Measurements from ENCODE around the gene B3GAT1.

B3GAT1 gene

DNA sequence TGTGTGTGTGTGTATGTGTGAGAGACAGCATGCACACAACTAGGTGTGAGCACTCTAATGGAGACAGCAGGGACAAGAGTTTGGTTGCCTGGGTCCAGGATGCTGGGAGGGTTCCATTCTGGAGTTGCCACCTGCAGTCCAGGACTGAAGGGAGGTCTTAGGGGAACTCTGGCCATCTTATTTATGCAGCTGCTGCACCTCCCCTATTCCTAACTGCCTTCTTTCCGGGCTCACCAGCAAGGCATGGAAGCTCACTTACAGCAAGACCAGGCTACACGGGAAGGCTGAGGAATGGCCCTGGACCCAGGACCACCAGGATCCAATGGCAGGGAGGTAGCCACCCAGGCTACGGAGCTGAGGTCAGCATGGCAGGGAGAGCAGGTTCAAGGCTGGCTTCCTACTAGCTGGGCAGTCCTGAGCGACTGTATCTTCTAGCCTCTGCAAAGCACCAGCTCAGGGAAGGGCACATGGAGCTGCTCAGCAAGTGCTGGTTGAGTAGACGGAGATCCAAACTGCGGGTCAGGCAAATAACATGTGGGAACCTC is 42.2 kb upstream of the B3GAT1 start:
- Histone ChIP-seq H3F3A (ENCODE audit: control insufficient read depth, insufficient read depth) (no peaks in the 10 kb centered on the region), H3K4me2 (ENCODE audit: low read length) (no peak overlapping the region), H3K36me3 (ENCODE audit: control insufficient read depth, low read length) (no peaks in the 10 kb centered on the region), H3K4me1 (ENCODE audit: control insufficient read depth, low read length) (no peaks in the 10 kb centered on the region), H3K9me3 (ENCODE audit: control insufficient read depth, insufficient read depth, low read length) (peaks cover 17% of the 10 kb centered on the region), H4K20me1 (ENCODE audit: control insufficient read depth, insufficient read depth, low read depth, low read length) (no peaks in the 10 kb centered on the region), H3K9me2 (replicated peaks; ENCODE audit: control insufficient read depth, low read length) (no peaks in the 10 kb centered on the region), H3K27ac (ENCODE audit: low read depth, low read length) (no peak overlapping the region), H3K4me3 (ENCODE audit: low read length) (no peak overlapping the region), H3K79me2 (ENCODE audit: control insufficient read depth, low read length) (no peaks in the 10 kb centered on the region), H3K27me3 (ENCODE audit: control insufficient read depth, low read length) (no peaks in the 10 kb centered on the region)
- TF ChIP-seq, protein P1, sequence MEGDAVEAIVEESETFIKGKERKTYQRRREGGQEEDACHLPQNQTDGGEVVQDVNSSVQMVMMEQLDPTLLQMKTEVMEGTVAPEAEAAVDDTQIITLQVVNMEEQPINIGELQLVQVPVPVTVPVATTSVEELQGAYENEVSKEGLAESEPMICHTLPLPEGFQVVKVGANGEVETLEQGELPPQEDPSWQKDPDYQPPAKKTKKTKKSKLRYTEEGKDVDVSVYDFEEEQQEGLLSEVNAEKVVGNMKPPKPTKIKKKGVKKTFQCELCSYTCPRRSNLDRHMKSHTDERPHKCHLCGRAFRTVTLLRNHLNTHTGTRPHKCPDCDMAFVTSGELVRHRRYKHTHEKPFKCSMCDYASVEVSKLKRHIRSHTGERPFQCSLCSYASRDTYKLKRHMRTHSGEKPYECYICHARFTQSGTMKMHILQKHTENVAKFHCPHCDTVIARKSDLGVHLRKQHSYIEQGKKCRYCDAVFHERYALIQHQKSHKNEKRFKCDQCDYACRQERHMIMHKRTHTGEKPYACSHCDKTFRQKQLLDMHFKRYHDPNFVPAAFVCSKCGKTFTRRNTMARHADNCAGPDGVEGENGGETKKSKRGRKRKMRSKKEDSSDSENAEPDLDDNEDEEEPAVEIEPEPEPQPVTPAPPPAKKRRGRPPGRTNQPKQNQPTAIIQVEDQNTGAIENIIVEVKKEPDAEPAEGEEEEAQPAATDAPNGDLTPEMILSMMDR (IDR thresholded peaks at IDR 0.05; ENCODE audit: low read depth, low read length, poor library complexity, severe bottlenecking) = no peak
- no peak for TF ChIP-seq EZH2phosphoT487 (IDR thresholded peaks at IDR 0.05; ENCODE audit: borderline replicate concordance, low read length)

GRCh38 chr11:134453441-134453840 is 41.4 kb upstream of the B3GAT1 start:
- Histone ChIP-seq H3K4me1 (ENCODE audit: control insufficient read depth, low read length) (no peaks in the 10 kb centered on the region), H3K27ac (ENCODE audit: low read depth, low read length) (no peak overlapping the region), H3K4me3 (ENCODE audit: low read length) (no peak overlapping the region), H3K79me2 (ENCODE audit: control insufficient read depth, low read length) (no peaks in the 10 kb centered on the region), H3K27me3 (ENCODE audit: control insufficient read depth, low read length) (no peaks in the 10 kb centered on the region), H3K9me2 (replicated peaks; ENCODE audit: control insufficient read depth, low read length) (no peaks in the 10 kb centered on the region), H3F3A (ENCODE audit: control insufficient read depth, insufficient read depth) (no peaks in the 10 kb centered on the region), H3K36me3 (ENCODE audit: control insufficient read depth, low read length) (no peaks in the 10 kb centered on the region), H4K20me1 (ENCODE audit: control insufficient read depth, insufficient read depth, low read depth, low read length) (no peaks in the 10 kb centered on the region), H3K4me2 (ENCODE audit: low read length) (no peak overlapping the region), H3K9me3 (ENCODE audit: control insufficient read depth, insufficient read depth, low read length) (peaks cover 17% of the 10 kb centered on the region)
- TF ChIP-seq, protein P1 (IDR thresholded peaks at IDR 0.05; ENCODE audit: low read depth, low read length, poor library complexity, severe bottlenecking) = no peak

DNA sequence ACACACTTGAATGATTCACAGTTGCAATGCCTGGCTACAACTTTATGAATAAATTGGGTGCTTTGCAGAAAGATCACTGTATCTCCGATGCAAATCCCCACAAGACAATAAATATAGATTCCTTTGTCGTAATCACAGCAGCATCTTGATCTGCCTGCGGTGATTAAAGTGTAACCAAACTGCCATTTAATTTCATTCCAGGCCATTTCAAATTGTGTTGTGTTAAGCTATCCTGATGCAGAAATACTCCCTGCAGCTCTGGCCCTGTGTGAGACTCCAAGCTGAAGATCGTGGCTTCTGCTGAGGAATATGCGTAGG is 40.8 kb upstream of the B3GAT1 start:
- H3K36me3 ChIP-seq (ENCODE audit: control insufficient read depth, low read length) = no peaks in the 10 kb centered on the region
- H3K27ac ChIP-seq (ENCODE audit: low read depth, low read length) = no peak overlapping the region
- no peaks in the 10 kb centered on the region for H3K9me2 ChIP-seq (replicated peaks; ENCODE audit: control insufficient read depth, low read length)
- no peak overlapping the region for H3K4me2 ChIP-seq (ENCODE audit: low read length)
- H3K4me1 ChIP-seq (ENCODE audit: control insufficient read depth, low read length) = no peaks in the 10 kb centered on the region
- no peak for TF ChIP-seq EZH2phosphoT487 (IDR thresholded peaks at IDR 0.05; ENCODE audit: borderline replicate concordance, low read length)
- TF ChIP-seq, protein P1 (IDR thresholded peaks at IDR 0.05; ENCODE audit: low read depth, low read length, poor library complexity, severe bottlenecking) = no peak
- peaks cover 14% of the 10 kb centered on the region for H3K9me3 ChIP-seq (ENCODE audit: control insufficient read depth, insufficient read depth, low read length)
- no peaks in the 10 kb centered on the region for H4K20me1 ChIP-seq (ENCODE audit: control insufficient read depth, insufficient read depth, low read depth, low read length)
- no peak overlapping the region for H3K4me3 ChIP-seq (ENCODE audit: low read length)
- H3F3A ChIP-seq (ENCODE audit: control insufficient read depth, insufficient read depth) = no peaks in the 10 kb centered on the region
- H3K27me3 ChIP-seq (ENCODE audit: control insufficient read depth, low read length) = no peaks in the 10 kb centered on the region
- H3K79me2 ChIP-seq (ENCODE audit: control insufficient read depth, low read length) = no peaks in the 10 kb centered on the region

All from DOHH2 (cell line).